Measurements from ENCODE around the gene DAAM1. TPM values are rescaled to one million over a fixed set of nuclear protein-coding genes. Genes with fewer than 3 reads are reported as not detected.

DAAM1 gene
- total RNA-seq, 6 experiments from 2014 or later = 7.5 to 12.2 (median 8.6) TPM

DNA sequence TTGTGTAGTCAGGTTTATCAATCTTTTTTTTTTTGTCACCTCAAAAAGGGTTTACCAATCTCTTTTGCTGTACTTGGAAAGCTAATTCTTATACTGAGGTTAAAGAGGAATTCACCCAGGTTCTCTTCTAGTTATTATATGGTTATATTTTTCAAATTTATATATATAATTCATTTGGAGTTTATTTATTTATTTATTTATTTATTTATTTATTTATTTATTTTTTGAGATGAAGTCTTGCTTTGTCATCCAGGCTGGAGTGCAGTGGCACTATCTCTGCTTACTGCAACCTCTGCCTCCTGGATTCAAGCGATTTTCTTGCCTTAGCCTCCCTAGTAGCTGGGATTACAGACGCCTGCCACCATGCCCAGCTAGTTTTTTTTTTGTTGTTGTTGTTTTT lies 202.9 kb downstream of the DAAM1 start:
- H3K4me1 Mint-ChIP-seq (ENCODE audit: low read depth) = peaks cover 7% of the 10 kb centered on the region; the same call in 1 of the 2 replicates
- DNase-seq = no peak
- TF ChIP-seq, protein P1, sequence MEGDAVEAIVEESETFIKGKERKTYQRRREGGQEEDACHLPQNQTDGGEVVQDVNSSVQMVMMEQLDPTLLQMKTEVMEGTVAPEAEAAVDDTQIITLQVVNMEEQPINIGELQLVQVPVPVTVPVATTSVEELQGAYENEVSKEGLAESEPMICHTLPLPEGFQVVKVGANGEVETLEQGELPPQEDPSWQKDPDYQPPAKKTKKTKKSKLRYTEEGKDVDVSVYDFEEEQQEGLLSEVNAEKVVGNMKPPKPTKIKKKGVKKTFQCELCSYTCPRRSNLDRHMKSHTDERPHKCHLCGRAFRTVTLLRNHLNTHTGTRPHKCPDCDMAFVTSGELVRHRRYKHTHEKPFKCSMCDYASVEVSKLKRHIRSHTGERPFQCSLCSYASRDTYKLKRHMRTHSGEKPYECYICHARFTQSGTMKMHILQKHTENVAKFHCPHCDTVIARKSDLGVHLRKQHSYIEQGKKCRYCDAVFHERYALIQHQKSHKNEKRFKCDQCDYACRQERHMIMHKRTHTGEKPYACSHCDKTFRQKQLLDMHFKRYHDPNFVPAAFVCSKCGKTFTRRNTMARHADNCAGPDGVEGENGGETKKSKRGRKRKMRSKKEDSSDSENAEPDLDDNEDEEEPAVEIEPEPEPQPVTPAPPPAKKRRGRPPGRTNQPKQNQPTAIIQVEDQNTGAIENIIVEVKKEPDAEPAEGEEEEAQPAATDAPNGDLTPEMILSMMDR (IDR thresholded peaks at IDR 0.05) = no peak
- no peak overlapping the region for H3K4me3 Mint-ChIP-seq
- H3K9me3 Mint-ChIP-seq = no peaks in the 10 kb centered on the region
- no peak overlapping the region for H3K27ac Mint-ChIP-seq
- no peaks in the 10 kb centered on the region for H3K36me3 Mint-ChIP-seq (ENCODE audit: low read depth)
- no peaks in the 10 kb centered on the region; the same call in 1 of the 2 replicates for H3K27me3 Mint-ChIP-seq (ENCODE audit: insufficient read depth)

DNA sequence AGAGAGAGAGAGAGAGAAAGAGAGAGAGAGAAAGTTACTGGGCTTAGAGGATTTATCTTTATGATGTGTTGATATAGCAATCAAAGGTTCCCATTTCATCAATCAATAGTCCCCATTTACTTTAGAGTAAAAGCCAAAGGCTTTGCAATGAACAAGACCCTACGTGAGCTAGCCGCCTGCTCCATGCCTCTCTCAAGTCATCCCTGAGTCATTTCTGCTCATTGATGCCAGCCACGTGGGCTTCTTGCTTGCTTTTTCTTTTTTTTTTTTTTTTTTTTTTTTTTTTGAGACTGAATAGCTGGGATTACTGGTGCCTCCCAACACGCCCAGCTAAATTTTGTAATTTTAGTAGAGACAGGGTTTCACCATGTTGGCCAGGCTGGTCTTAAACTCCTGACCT lies 205.8 kb downstream of the DAAM1 start:
- Mint-ChIP-seq H3K4me1 (ENCODE audit: low read depth) (peaks cover 16% of the 10 kb centered on the region), H3K27ac (no peak overlapping the region), H3K9me3 (no peaks in the 10 kb centered on the region), H3K4me3 (no peak overlapping the region), H3K36me3 (ENCODE audit: low read depth) (no peaks in the 10 kb centered on the region), H3K27me3 (ENCODE audit: insufficient read depth) (no peaks in the 10 kb centered on the region; the same call in 1 of the 2 replicates)
- no peak for DNase-seq
- TF ChIP-seq, protein P1 (IDR thresholded peaks at IDR 0.05) = no peak

DNA sequence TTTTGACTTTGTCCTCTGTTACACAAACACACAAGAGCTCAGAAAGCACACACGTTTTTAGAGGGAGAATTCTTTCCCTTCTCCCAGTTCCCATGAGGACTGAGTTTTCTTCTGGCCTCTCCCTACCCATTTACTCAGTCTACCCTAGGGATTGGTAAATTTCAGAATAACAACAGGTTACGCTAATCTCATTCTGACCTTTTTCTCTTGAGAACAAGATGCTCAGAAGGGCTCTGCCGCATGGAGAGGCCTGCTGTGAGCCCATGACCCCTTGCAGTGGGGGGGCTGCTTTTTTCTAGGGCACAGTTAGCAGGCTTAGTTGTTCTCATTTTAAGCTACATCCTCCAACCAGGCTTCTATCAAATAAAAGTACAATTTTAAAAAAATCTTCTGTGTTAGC lies 207.2 kb downstream of the DAAM1 start:
- Mint-ChIP-seq H3K9me3 (no peaks in the 10 kb centered on the region), H3K27ac (no peak overlapping the region), H3K4me1 (ENCODE audit: low read depth) (peaks cover 9% of the 10 kb centered on the region; the same call in 1 of the 2 replicates), H3K36me3 (ENCODE audit: low read depth) (no peaks in the 10 kb centered on the region), H3K27me3 (ENCODE audit: insufficient read depth) (no peaks in the 10 kb centered on the region; the same call in 1 of the 2 replicates), H3K4me3 (no peak overlapping the region)
- TF ChIP-seq, protein P1 (IDR thresholded peaks at IDR 0.05) = no peak
- no peak for DNase-seq

DNA sequence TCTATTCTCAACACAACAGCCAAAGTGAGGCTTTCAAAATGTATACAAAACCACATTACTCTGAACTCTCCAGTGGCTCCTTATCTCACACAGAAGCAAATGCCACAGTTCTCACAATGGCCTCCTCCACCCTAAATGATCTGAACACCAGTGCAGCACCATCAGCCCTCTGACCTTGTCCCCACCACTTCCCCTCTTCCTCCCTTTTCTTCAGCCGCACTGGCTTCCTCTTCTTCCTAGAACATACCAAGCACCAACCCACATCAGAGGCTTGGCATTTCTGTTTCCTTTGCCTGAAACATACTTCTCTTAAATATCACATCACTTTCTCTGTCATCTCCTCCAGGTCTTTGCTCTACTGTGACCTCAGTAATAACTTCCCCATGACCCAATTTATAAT lies 210.4 kb downstream of the DAAM1 start:
- DNase-seq = no peak
- TF ChIP-seq, protein P1 (IDR thresholded peaks at IDR 0.05) = no peak
- H3K4me3 Mint-ChIP-seq = no peak overlapping the region
- H3K27me3 Mint-ChIP-seq (ENCODE audit: insufficient read depth) = no peaks in the 10 kb centered on the region; the same call in 1 of the 2 replicates
- no peaks in the 10 kb centered on the region for H3K36me3 Mint-ChIP-seq (ENCODE audit: low read depth)
- no peaks in the 10 kb centered on the region for H3K9me3 Mint-ChIP-seq
- peaks cover 9% of the 10 kb centered on the region; the same call in 1 of the 2 replicates for H3K4me1 Mint-ChIP-seq (ENCODE audit: low read depth)
- no peak overlapping the region for H3K27ac Mint-ChIP-seq

DNA sequence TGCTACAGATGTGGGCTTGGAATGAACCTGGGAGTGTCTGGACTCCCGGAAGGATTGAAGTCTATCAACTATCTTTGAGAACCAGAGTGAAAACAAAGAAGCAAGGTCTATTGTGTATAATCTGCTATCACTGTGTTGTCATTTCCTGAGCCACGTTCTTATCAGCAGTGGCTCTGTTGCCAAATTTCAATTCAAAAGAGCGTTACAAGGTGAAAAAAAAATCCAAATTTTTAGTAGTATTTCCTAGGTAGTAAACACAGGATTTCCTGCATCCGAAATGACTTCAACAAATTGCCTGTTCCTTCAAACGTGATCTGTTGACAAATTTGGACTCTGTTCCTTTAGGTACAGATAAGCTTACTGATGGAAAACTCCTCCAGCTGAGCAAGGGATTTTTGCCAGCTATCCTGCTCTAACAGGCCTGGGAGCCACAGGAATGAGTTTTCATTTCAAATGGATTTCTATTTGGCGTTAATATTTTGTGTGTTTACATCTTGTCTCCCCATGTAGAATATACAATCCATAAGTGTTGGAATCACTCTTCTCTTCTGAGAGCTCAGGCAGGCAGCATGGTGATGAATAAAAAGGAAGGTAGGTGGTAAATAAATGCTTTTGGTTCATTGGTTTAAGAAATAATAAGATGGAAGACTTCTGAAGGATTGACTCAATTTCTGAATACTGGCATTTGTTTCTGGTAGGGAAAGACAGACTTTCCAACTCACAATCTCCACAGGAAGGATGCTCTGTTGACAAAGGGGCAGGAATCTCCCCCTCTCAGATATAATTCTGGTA lies 218.2 kb downstream of the DAAM1 start:
- peak overlapping the region; percentile 96 for H3K27ac Mint-ChIP-seq
- H3K4me3 Mint-ChIP-seq = peak overlapping the region; percentile 69
- H3K9me3 Mint-ChIP-seq = no peaks in the 10 kb centered on the region

More for the DNA sequence above, 218.2 kb downstream of the DAAM1 start:
- Mint-ChIP-seq H3K36me3 (ENCODE audit: low read depth) (peaks cover 5% of the 10 kb centered on the region; the same call in 1 of the 2 replicates), H3K27me3 (ENCODE audit: insufficient read depth) (peaks cover 3% of the 10 kb centered on the region; the same call in 1 of the 2 replicates), H3K4me1 (ENCODE audit: low read depth) (peaks cover 28% of the 10 kb centered on the region)
- DNase-seq = peak; percentile 5
- TF ChIP-seq, protein P1 (IDR thresholded peaks at IDR 0.05) = no peak
